Activated CD8-positive, alpha-beta T cell treated with anti-CD3 and anti-CD28 coated beads for 36 hours (primary cell): Measurements from ENCODE around the gene DDX24. TPM values are rescaled to one million over a fixed set of nuclear protein-coding genes. Genes with fewer than 3 reads are reported as not detected.

ENCODE experiments used
- ATAC-seq: fragments of 200-7000 bp; cut with Tn5 transposase; one replicate; pipeline ENCODE4 v1.10.0; 2021; ENCODE audit warnings: mild to moderate bottlenecking, moderate library complexity
- CTCF ChIA-PET: fragments of 350-600 bp; sonication (Branson Sonifier 250); formaldehyde crosslinking; loops from one replicate; lab custom pipeline; 2021; ENCODE audit warnings: antibody characterized with exemption; lab: Charles Lee
- POLR2A ChIA-PET: fragments of 350-600 bp; sonication (Branson Sonifier 250); formaldehyde crosslinking; loops from one replicate; lab custom pipeline; 2021; ENCODE audit warnings: antibody characterized with exemption; lab: Charles Lee
- DNase-seq: peaks from one replicate; pipeline ENCODE4 v3.0.0-alpha.2; 2020
- H3K27ac Mint-ChIP-seq: one replicate; pipeline ENCODE4 v1.8.0; 2021; ENCODE audit warnings: mild to moderate bottlenecking, mixed read lengths
- H3K27me3 Mint-ChIP-seq: one replicate; pipeline ENCODE4 v1.8.0; 2021; ENCODE audit warnings: mixed read lengths
- H3K36me3 Mint-ChIP-seq: one replicate; pipeline ENCODE4 v1.8.0; 2021; ENCODE audit warnings: low read depth, mixed read lengths
- H3K4me1 Mint-ChIP-seq: one replicate; pipeline ENCODE4 v1.8.0; 2021; ENCODE audit warnings: low read depth, mixed read lengths
- H3K4me3 Mint-ChIP-seq: one replicate; pipeline ENCODE4 v1.8.0; 2021; ENCODE audit warnings: mild to moderate bottlenecking, moderate library complexity, mixed read lengths
- H3K9me3 Mint-ChIP-seq: one replicate; pipeline ENCODE4 v1.8.0; 2021; ENCODE audit warnings: mixed read lengths
- intact Hi-C: fragments of 100-400 bp; cut with micrococcal nuclease; formaldehyde crosslinking; loops from one replicate; pipeline ENCODE4 v1.10.0; 2022
- total RNA-seq, 2 experiments: library from RNA; stranded (reverse); gene quantifications; one replicate each; pipeline ENCODE4 v1.2.3, GENCODE V29; 2021
- TF ChIP-seq, protein P1 (sequence below): fragments of 200-600 bp; IDR thresholded peaks from one replicate; pipeline ENCODE4 v1.8.0; 2022; ENCODE audit warnings: antibody characterized with exemption, mild to moderate bottlenecking

DDX24 gene
- total RNA-seq, 2 experiments from 2014 or later = 272 to 275 TPM

GRCh38 chr14:94058128-94058673 is 22.8 kb downstream of the DDX24 start:
- Mint-ChIP-seq H3K9me3 (no peaks in the 10 kb centered on the region), H3K4me3 (no peak overlapping the region), H3K27me3 (no peaks in the 10 kb centered on the region), H3K4me1 (peaks cover 51% of the 10 kb centered on the region), H3K36me3 (peaks cover 82% of the 10 kb centered on the region), H3K27ac (peak overlapping the region; percentile 44)
- intact Hi-C loops = no loop called here
- ChIA-PET CTCF (interaction anchor here (1.1 to 3.4 kb wide), 4 partner anchors 13 to 118 kb away, joined by 3 to 25 read pairs (median 6); no protein-coding TSS in a partner anchor), POLR2A (interaction anchor here (1.3 to 6.7 kb wide), 6 partner anchors 9 to 29 kb away, joined by 3 to 34 read pairs (median 8); partner anchors contain the start of genes DDX24 and IFI27L1)
- DNase-seq = no peak
- TF ChIP-seq, protein P1, sequence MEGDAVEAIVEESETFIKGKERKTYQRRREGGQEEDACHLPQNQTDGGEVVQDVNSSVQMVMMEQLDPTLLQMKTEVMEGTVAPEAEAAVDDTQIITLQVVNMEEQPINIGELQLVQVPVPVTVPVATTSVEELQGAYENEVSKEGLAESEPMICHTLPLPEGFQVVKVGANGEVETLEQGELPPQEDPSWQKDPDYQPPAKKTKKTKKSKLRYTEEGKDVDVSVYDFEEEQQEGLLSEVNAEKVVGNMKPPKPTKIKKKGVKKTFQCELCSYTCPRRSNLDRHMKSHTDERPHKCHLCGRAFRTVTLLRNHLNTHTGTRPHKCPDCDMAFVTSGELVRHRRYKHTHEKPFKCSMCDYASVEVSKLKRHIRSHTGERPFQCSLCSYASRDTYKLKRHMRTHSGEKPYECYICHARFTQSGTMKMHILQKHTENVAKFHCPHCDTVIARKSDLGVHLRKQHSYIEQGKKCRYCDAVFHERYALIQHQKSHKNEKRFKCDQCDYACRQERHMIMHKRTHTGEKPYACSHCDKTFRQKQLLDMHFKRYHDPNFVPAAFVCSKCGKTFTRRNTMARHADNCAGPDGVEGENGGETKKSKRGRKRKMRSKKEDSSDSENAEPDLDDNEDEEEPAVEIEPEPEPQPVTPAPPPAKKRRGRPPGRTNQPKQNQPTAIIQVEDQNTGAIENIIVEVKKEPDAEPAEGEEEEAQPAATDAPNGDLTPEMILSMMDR = no peak
- ATAC-seq = no peak

- POLR2A ChIA-PET = interaction anchor here (0.8 to 6.7 kb wide), 5 partner anchors 10 to 29 kb away, joined by 3 to 34 read pairs (median 3); partner anchors contain the start of genes DDX24 and IFI27L1
- intact Hi-C loops = loop anchor here (2.0 kb wide), 1 partner anchor 24 kb away; the partner anchor contains the start of genes DDX24 and IFI27L1
- H3K27me3 Mint-ChIP-seq = no peaks in the 10 kb centered on the region
Measured at GRCh38 chr14:94056579-94057308, 24.3 kb downstream of the DDX24 start.

DNA sequence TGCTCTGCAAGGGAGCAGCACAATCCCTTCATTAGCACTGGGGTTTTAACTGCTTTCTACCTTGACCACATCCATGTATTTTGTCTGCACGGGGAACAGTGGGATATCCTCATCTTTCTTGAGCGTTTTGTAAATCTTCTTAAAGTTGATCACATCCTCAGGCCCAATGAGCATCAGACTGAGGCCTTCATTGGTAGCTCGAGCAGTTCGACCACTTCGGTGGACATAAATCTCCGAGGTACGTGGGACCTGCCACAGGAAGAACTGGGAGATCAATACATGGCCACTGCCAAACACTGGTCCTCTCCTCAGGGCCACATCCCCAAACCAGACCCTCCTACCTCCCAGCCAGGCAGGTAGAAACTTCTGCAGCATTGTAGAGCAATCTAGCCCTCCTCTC is 26.1 kb downstream of the DDX24 start:
- ChIA-PET POLR2A (no interaction called here), CTCF (interaction anchor here (1.0 to 1.8 kb wide), 2 partner anchors 17 to 19 kb away, joined by 3 to 4 read pairs; no protein-coding TSS in a partner anchor)
- Mint-ChIP-seq H3K9me3 (no peaks in the 10 kb centered on the region), H3K4me1 (peaks cover 46% of the 10 kb centered on the region), H3K4me3 (no peak overlapping the region), H3K27me3 (no peaks in the 10 kb centered on the region), H3K36me3 (peaks cover 85% of the 10 kb centered on the region), H3K27ac (no peak overlapping the region)
- TF ChIP-seq, protein P1 = no peak
- intact Hi-C loops = no loop called here
- ATAC-seq (no peak), DNase-seq (no peak)

More at GRCh38 chr14:94056579-94057308, 24.3 kb downstream of the DDX24 start:
- TF ChIP-seq, protein P1 = no peak
- Mint-ChIP-seq H3K36me3 (peaks cover 84% of the 10 kb centered on the region), H3K27ac (peak overlapping the region; percentile 80), H3K4me3 (no peak overlapping the region), H3K9me3 (no peaks in the 10 kb centered on the region), H3K4me1 (peaks cover 54% of the 10 kb centered on the region)
- DNase-seq (peak; percentile 74), ATAC-seq (peak; percentile 80)
- CTCF ChIA-PET = interaction anchor here (0.8 to 3.4 kb wide), 7 partner anchors 10 to 117 kb away, joined by 3 to 25 read pairs (median 4); partner anchors contain the start of gene IFI27L2

GRCh38 chr14:94054401-94054800 is 26.6 kb downstream of the DDX24 start:
- CTCF ChIA-PET = interaction anchor here (1.8 to 3.1 kb wide), 2 partner anchors 17 to 115 kb away, joined by 4 to 10 read pairs; no protein-coding TSS in a partner anchor
- TF ChIP-seq, protein P1 = no peak
- intact Hi-C loops = no loop called here
- no peaks in the 10 kb centered on the region for H3K27me3 Mint-ChIP-seq
- H3K4me1 Mint-ChIP-seq = peaks cover 44% of the 10 kb centered on the region
- H3K4me3 Mint-ChIP-seq = no peak overlapping the region
- POLR2A ChIA-PET = interaction anchor here (1.6 kb wide), 2 partner anchors 16 to 27 kb away, joined by 3 to 8 read pairs; partner anchors contain the start of genes DDX24 and IFI27L1
- peaks cover 85% of the 10 kb centered on the region for H3K36me3 Mint-ChIP-seq
- no peak for DNase-seq
- peak overlapping the region; percentile 12 for H3K27ac Mint-ChIP-seq
- ATAC-seq = no peak
- no peaks in the 10 kb centered on the region for H3K9me3 Mint-ChIP-seq
